ENCODE data around the gene TSR2. TPM values are rescaled to one million over a fixed set of nuclear protein-coding genes. Genes with fewer than 3 reads are reported as not detected.
"Not testable (repeated sequence)": the region's sequence is repeated elsewhere in the genome, so short reads cannot be mapped to it uniquely, and the experiment has no call there.

Gene TSR2
- total RNA-seq, 2 experiments from 2014 or later = 30.1 to 35.7 TPM

- ATAC-seq; H3K9me3 Mint-ChIP-seq (ENCODE audit: low read depth); H3K4me3 Mint-ChIP-seq; H3K4me1 Mint-ChIP-seq; CTCF ChIA-PET; DNase-seq; H3K36me3 Mint-ChIP-seq; H3K27ac Mint-ChIP-seq: not testable (repeated sequence)
- peaks cover 17% of the 10 kb centered on the region for H3K27me3 Mint-ChIP-seq
Measured at GRCh38 chrX:54489819-54490218, 49.6 kb downstream of the TSR2 start.

DNA sequence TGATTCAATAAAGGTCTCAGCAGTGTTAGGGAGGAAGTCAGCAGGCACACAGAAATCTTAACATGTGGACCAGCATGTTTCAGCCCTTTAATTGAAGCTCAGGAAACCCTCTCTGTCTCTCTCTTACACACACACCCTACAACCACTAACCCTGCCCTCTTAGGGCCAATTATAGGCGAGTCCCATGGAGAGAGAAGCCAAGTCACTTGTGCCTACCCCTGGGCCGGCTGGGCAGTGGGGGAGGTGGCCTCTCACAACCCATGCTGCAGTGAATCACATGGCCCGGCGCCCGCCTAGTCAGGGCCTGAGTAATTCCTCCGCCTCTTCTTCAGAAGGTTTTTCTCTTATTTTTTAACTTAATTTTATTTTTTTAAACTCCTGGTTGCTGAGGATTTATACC, 52.1 kb downstream of the TSR2 start:
- DNase-seq = no peak
- Mint-ChIP-seq H3K27me3 (peaks cover 32% of the 10 kb centered on the region), H3K36me3 (no peaks in the 10 kb centered on the region), H3K4me1 (no peaks in the 10 kb centered on the region), H3K27ac (no peak overlapping the region), H3K9me3 (ENCODE audit: low read depth) (no peaks in the 10 kb centered on the region), H3K4me3 (no peak overlapping the region)
- no peak for ATAC-seq
- CTCF ChIA-PET = no interaction called here

GRCh38 chrX:54494166-54494988, 54.2 kb downstream of the TSR2 start:
- Mint-ChIP-seq H3K27ac (no peak overlapping the region), H3K4me1 (no peaks in the 10 kb centered on the region)
- CTCF ChIA-PET = no interaction called here

More at GRCh38 chrX:54494166-54494988, 54.2 kb downstream of the TSR2 start:
- no peak overlapping the region for H3K4me3 Mint-ChIP-seq
- H3K36me3 Mint-ChIP-seq = no peaks in the 10 kb centered on the region
- no peak for DNase-seq
- H3K9me3 Mint-ChIP-seq (ENCODE audit: low read depth) = no peaks in the 10 kb centered on the region
- H3K27me3 Mint-ChIP-seq = peaks cover 42% of the 10 kb centered on the region
- ATAC-seq = no peak

Other genes with a start within 250 kb of the TSR2 start
- under 1 TPM; 0.03 to 0.21 TPM for gene WNK3, start 82.4 kb upstream of the TSR2 start, total RNA-seq
- under 1 TPM in 1 of 2 experiments, not detected in 1; 0.12 TPM for gene FGD1, start 55.8 kb downstream of the TSR2 start, total RNA-seq
- gene GNL3L, start 89.8 kb downstream of the TSR2 start, total RNA-seq = 10 to 100 TPM; 40.6 to 53.9 TPM

Data from activated CD8-positive, alpha-beta memory T cell treated with anti-CD3 and anti-CD28 coated beads, Interleukin-2, amount 10 ng/mL, durations not matched to agents 7 days and 5 days (primary cell).